Glutamatergic neuron (in vitro differentiated cells): Measurements from ENCODE around the gene CHTF8. TPM values are rescaled to one million over a fixed set of nuclear protein-coding genes. Genes with fewer than 3 reads are reported as not detected.

Experiments used
- DNase-seq: peaks from one replicate; pipeline ENCODE4 v3.0.0; 2022
- H3K27ac Mint-ChIP-seq: one replicate; pipeline ENCODE4 v1.8.0; 2020; ENCODE audit warnings: mild to moderate bottlenecking, mixed read lengths, inconsistent platforms; ENCODE audit not compliant: unreplicated experiment
- H3K27me3 Mint-ChIP-seq: one replicate; pipeline ENCODE4 v1.8.0; 2020; ENCODE audit warnings: mild to moderate bottlenecking, moderate library complexity, mixed read lengths, inconsistent platforms; ENCODE audit not compliant: unreplicated experiment
- H3K36me3 Mint-ChIP-seq: one replicate; pipeline ENCODE4 v1.8.0; 2020; ENCODE audit warnings: mild to moderate bottlenecking, mixed read lengths, inconsistent platforms; ENCODE audit not compliant: unreplicated experiment
- H3K4me1 Mint-ChIP-seq: one replicate; pipeline ENCODE4 v1.8.0; 2020; ENCODE audit warnings: mild to moderate bottlenecking, low read depth, mixed read lengths, inconsistent platforms; ENCODE audit not compliant: unreplicated experiment
- H3K4me3 Mint-ChIP-seq: one replicate; pipeline ENCODE4 v1.8.0; 2020; ENCODE audit warnings: mild to moderate bottlenecking, mixed read lengths, inconsistent platforms; ENCODE audit not compliant: unreplicated experiment
- H3K9me3 Mint-ChIP-seq: one replicate; pipeline ENCODE4 v1.8.0; 2020; ENCODE audit warnings: mild to moderate bottlenecking, moderate library complexity, mixed read lengths, inconsistent platforms; ENCODE audit not compliant: unreplicated experiment
- CTCF ChIP-seq: fragments of 200-600 bp; sonication (generic); IDR thresholded peaks from one replicate; pipeline ENCODE4 v1.5.0; 2021; ENCODE audit not compliant: partially characterized antibody, unreplicated experiment
- total RNA-seq: library from RNA; stranded (reverse); fragmentation: NEBNext Ultra II Directional; extraction: Animal tissue kit (Norgen Biotek cat#: 25700); gene quantifications from one replicate; pipeline ENCODE4 v1.2.1, GENCODE V29; 2021; ENCODE audit not compliant: unreplicated experiment

CHTF8 gene
- total RNA-seq, 1 donor from 2014 or later, result 116 TPM

GRCh38 chr16:69171325-69172084 is 39.1 kb upstream of the CHTF8 start:
- no peak for DNase-seq
- no peaks in the 10 kb centered on the region for H3K4me1 Mint-ChIP-seq
- H3K4me3 Mint-ChIP-seq, result no peak overlapping the region
- H3K27ac Mint-ChIP-seq, result no peak overlapping the region
- H3K36me3 Mint-ChIP-seq, result no peaks in the 10 kb centered on the region
- no peak for TF ChIP-seq CTCF
- peaks cover 2% of the 10 kb centered on the region for H3K27me3 Mint-ChIP-seq
- H3K9me3 Mint-ChIP-seq, result no peaks in the 10 kb centered on the region

GRCh38 chr16:69169607-69170352 is 37.4 kb upstream of the CHTF8 start:
- peaks cover 2% of the 10 kb centered on the region for H3K27me3 Mint-ChIP-seq
- H3K4me1 Mint-ChIP-seq, result peaks cover 3% of the 10 kb centered on the region
- H3K9me3 Mint-ChIP-seq, result no peaks in the 10 kb centered on the region
- TF ChIP-seq CTCF, result no peak
- no peak for DNase-seq
- no peaks in the 10 kb centered on the region for H3K36me3 Mint-ChIP-seq
- no peak overlapping the region for H3K4me3 Mint-ChIP-seq
- no peak overlapping the region for H3K27ac Mint-ChIP-seq

GRCh38 chr16:69169051-69169450 is 36.7 kb upstream of the CHTF8 start:
- peaks cover 2% of the 10 kb centered on the region for H3K27me3 Mint-ChIP-seq
- H3K9me3 Mint-ChIP-seq, result no peaks in the 10 kb centered on the region
- no peaks in the 10 kb centered on the region for H3K36me3 Mint-ChIP-seq
- no peak for DNase-seq
- TF ChIP-seq CTCF, result no peak
- no peak overlapping the region for H3K4me3 Mint-ChIP-seq
- H3K27ac Mint-ChIP-seq, result no peak overlapping the region
- H3K4me1 Mint-ChIP-seq, result peaks cover 3% of the 10 kb centered on the region

GRCh38 chr16:69166946-69167930 is 34.9 kb upstream of the CHTF8 start:
- H3K36me3 Mint-ChIP-seq, result no peaks in the 10 kb centered on the region
- no peak for TF ChIP-seq CTCF
- peaks cover 3% of the 10 kb centered on the region for H3K4me1 Mint-ChIP-seq
- H3K4me3 Mint-ChIP-seq, result no peak overlapping the region
- no peak overlapping the region for H3K27ac Mint-ChIP-seq
- H3K9me3 Mint-ChIP-seq, result no peaks in the 10 kb centered on the region
- peaks cover 2% of the 10 kb centered on the region for H3K27me3 Mint-ChIP-seq
- DNase-seq, result no peak
